ENCODE data around the gene CD151. TPM values are rescaled to one million over a fixed set of nuclear protein-coding genes. Genes with fewer than 3 reads are reported as not detected.

CD151 gene
- total RNA-seq, 2 experiments from 2014 or later = 0.28 to 0.84 TPM

DNA sequence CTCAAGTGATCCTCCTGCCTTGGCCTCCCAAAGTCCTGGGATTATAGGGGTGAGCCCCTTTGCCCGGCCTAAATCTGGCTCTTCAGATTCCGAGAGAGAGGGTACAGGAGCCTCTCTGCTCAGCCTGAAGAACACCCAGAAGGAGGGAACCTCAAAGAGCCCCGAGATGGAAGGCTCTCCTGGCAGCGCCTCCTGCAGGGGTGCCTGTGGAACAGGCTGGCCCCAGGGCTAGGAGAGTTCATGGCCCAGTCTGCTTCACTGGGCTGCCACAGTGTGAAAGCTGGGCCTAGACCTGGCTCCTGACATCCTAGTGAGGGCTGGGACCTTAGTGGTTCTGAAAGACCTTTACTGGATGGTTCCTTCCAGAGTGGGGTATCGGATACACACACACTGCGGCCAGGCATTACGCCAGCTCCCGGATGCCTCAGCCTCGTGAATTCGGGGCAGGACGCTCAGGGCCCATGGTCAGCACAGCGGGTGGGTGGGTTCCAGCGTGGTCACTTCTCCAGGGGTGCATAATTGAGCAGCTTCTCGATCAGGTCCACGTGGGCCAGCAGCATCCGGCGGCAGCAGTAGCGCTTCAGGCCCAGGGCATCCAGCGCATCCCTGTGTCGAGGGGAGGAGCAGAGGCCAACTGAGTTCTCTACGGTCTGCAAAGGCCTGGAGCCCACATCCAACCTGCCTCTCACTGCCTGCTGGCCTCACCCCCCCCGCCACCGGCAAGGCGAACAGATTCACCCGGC lies 7.3 kb downstream of the CD151 start:
- Histone ChIP-seq H3K27ac (ENCODE audit: low read depth, low read length, poor library complexity, severe bottlenecking) (no peak overlapping the region), H3K9me2 (ENCODE audit: insufficient read depth, low read length) (no peaks in the 10 kb centered on the region), H3K4me3 (ENCODE audit: low read depth, low read length, poor library complexity, severe bottlenecking) (no peak overlapping the region), H3K4me2 (ENCODE audit: low read length) (no peak overlapping the region), H4K20me1 (ENCODE audit: insufficient read depth, low read length) (peaks cover 12% of the 10 kb centered on the region; the same call in 1 of the 2 replicates), H3K9me3 (ENCODE audit: low read length) (no peaks in the 10 kb centered on the region), H2AFZ (ENCODE audit: low read length) (no peak overlapping the region), H3K36me3 (ENCODE audit: insufficient read depth, low read length) (peaks cover 33% of the 10 kb centered on the region), H3K79me2 (ENCODE audit: insufficient read depth, low read depth, low read length) (peaks cover 18% of the 10 kb centered on the region), H3K4me1 (ENCODE audit: insufficient read depth, low read length, poor library complexity, severe bottlenecking) (peaks cover 26% of the 10 kb centered on the region)
- TF ChIP-seq EZH2phosphoT487 (IDR thresholded peaks at IDR 0.05; ENCODE audit: borderline replicate concordance, low read depth, low read length) = no peak
- TF ChIP-seq, protein P1, sequence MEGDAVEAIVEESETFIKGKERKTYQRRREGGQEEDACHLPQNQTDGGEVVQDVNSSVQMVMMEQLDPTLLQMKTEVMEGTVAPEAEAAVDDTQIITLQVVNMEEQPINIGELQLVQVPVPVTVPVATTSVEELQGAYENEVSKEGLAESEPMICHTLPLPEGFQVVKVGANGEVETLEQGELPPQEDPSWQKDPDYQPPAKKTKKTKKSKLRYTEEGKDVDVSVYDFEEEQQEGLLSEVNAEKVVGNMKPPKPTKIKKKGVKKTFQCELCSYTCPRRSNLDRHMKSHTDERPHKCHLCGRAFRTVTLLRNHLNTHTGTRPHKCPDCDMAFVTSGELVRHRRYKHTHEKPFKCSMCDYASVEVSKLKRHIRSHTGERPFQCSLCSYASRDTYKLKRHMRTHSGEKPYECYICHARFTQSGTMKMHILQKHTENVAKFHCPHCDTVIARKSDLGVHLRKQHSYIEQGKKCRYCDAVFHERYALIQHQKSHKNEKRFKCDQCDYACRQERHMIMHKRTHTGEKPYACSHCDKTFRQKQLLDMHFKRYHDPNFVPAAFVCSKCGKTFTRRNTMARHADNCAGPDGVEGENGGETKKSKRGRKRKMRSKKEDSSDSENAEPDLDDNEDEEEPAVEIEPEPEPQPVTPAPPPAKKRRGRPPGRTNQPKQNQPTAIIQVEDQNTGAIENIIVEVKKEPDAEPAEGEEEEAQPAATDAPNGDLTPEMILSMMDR (conservative IDR thresholded peaks at IDR 0.05; ENCODE audit: low read length) = peak; percentile 51
- no peak for DNase-seq (ENCODE audit: low spot score)
- intact Hi-C loops (cut with micrococcal nuclease; ENCODE audit: unreplicated experiment) = no loop called here
- ChIA-PET CTCF (ENCODE audit: unreplicated experiment) (no interaction called here), POLR2A (no interaction called here)
- BruUV-seq (replicated peaks) = TSS peak; percentile 83

DNA sequence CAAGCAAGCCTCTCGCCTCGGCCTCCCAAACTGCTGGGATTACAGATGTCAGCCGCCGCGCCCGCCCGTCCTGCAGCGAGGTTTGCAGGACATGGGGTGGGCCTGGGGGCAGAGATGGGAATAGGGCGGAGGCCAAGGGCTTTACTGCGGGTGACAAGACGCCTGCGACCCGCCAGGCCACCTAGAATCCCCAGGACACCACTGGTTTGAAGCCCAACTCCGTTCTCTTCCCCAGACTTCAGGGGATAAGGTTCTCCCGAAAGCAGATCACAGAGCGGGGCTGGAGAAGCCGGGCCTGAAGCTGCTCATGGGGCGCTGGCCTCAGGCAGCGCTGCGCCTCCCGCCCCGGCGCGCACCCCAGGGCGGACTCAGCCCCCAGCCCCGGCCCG lies 9.2 kb downstream of the CD151 start:
- CTCF ChIA-PET (ENCODE audit: unreplicated experiment) = interaction anchor here (0.5 kb wide), 1 partner anchor 604 kb away, joined by 3 read pairs; no protein-coding TSS in a partner anchor
- TSS peak; percentile 78 for BruUV-seq (replicated peaks)
- intact Hi-C loops (cut with micrococcal nuclease; ENCODE audit: unreplicated experiment) = loop anchor here (2.0 kb wide), 1 partner anchor 33 kb away; the partner anchor contains the start of gene RPLP2
- no peaks in the 10 kb centered on the region for H3K9me3 ChIP-seq (ENCODE audit: low read length)
- TF ChIP-seq, protein P1 (conservative IDR thresholded peaks at IDR 0.05; ENCODE audit: low read length) = no peak
- H3K4me2 ChIP-seq (ENCODE audit: low read length) = peak overlapping the region; percentile 83
- H3K36me3 ChIP-seq (ENCODE audit: insufficient read depth, low read length) = peaks cover 33% of the 10 kb centered on the region
- H3K4me3 ChIP-seq (ENCODE audit: low read depth, low read length, poor library complexity, severe bottlenecking) = peak overlapping the region; percentile 89
- DNase-seq (ENCODE audit: low spot score) = no peak
- H4K20me1 ChIP-seq (ENCODE audit: insufficient read depth, low read length) = peaks cover 10% of the 10 kb centered on the region; the same call in 1 of the 2 replicates
- H3K27ac ChIP-seq (ENCODE audit: low read depth, low read length, poor library complexity, severe bottlenecking) = peak overlapping the region; percentile 54
- peak overlapping the region; percentile 57; the same call in 1 of the 2 replicates for H2AFZ ChIP-seq (ENCODE audit: low read length)
- no peaks in the 10 kb centered on the region for H3K9me2 ChIP-seq (ENCODE audit: insufficient read depth, low read length)
- H3K4me1 ChIP-seq (ENCODE audit: insufficient read depth, low read length, poor library complexity, severe bottlenecking) = peaks cover 26% of the 10 kb centered on the region
- H3K79me2 ChIP-seq (ENCODE audit: insufficient read depth, low read depth, low read length) = peaks cover 18% of the 10 kb centered on the region
- POLR2A ChIA-PET = interaction anchor here (1.1 kb wide), 1 partner anchor 9 kb away, joined by 3 read pairs; no protein-coding TSS in a partner anchor
